GM18951 (cell line): ENCODE data around the gene C5orf58.

Experiments used
- POLR2A ChIP-seq: IDR thresholded peaks from 4 replicates; pipeline ENCODE4 v1.6.1; 2011; ENCODE audit warnings: mild to moderate bottlenecking; ENCODE audit not compliant: insufficient read length, insufficient read depth; ENCODE audit errors: extremely low read depth
- in situ Hi-C: fragments of 300-500 bp; cut with MboI; formaldehyde crosslinking; loops from one replicate; pipeline ENCODE4 v1.12.0; 2022; ENCODE audit warnings: low sequenced_read_pairs, mixed read lengths, inconsistent platforms; ENCODE audit not compliant: unreplicated experiment

The C5orf58 gene

GRCh38 chr5:170226661-170227060, 6.1 kb upstream of the C5orf58 start:
- in situ Hi-C loops: loop anchor here (10.0 to 25.0 kb wide), 2 partner anchors 198 to 386 kb away; no protein-coding TSS in a partner anchor
- no peak for TF ChIP-seq POLR2A

DNA sequence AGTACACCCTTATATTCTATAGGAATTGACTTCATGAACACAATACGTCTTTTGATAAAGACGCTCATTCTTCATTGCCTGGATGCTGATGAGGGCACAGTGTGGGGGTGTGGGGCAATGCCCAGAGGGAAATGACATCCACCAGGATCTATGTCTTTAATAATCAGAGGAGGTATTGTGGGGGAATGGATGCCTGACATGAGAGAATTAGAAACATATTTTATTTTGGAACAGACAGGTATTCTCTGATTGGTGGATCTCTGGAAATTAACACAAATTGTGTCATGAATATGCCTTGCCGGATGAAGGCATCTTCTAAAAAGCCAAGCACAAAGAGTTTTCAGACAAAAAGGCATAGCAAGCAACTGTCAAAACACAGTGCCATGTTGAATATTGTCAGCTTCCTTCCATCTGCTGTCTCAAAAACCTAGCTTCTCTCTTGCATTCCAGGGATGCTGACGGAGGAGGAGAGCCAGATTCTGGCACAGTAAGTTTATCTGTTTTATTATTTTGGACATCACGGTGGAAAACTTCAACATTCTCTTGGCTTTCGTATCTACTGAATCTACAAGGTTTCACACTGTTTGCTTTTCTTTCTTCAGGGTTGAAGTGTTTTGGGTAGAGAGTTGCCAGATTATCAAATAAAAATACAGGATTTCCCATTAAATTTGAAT, 3.9 kb upstream of the C5orf58 start:
- TF ChIP-seq POLR2A: no peak
- in situ Hi-C loops: loop anchor here (10.0 to 25.0 kb wide), 2 partner anchors 196 to 383 kb away; no protein-coding TSS in a partner anchor

GRCh38 chr5:170233358-170233892, 640 bp downstream of the C5orf58 start:
- TF ChIP-seq POLR2A: no peak
- in situ Hi-C loops: loop anchor here (25.0 kb wide), 1 partner anchor 379 kb away; no protein-coding TSS in a partner anchor

DNA sequence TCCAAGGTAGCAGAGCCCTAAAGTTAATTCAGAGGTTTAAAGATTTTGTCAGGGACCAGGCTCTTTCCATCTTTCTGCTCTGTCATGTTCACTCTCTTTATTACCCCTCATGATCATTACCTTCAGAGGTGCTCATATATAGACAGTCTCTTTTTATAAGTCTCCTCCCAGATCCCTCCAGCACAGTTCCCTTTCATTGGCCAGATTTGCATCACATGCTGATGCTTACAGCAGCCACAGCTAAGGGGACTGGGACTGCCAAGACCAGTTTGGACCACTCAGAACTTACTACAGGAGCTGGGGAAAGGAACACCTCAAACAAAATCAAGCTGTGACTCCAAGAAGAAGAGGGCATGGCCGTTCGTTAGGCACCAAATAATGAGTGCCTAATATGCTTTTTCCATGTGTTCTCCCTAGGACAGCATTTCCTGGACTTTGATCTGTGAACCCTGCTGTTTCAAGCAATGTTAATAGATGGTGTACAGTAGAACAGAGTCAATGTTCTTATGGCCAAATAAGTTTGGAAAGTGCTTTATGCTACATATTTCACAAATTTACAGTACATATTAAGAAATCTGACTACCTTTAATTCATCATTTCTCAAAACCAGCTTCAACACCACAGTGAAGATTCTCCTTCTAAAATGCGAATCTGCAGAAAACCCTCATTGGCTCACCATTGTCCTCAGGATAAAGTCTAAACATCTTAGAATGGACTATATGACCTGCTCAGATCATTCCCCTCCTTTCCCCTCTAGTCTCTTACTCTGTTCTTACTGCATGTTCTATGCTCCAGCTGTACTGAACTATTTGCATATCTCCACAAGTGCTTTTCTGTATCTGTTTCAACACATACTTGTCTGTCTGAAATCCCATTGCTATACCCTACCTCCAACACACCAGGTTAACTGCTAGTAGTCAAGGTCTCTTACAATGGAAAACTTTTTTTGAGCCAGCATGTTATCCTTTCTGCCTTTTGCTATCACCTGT, 3.4 kb downstream of the C5orf58 start:
- TF ChIP-seq POLR2A: no peak
- in situ Hi-C loops: loop anchor here (5.0 to 25.0 kb wide), 2 partner anchors 171 to 376 kb away; no protein-coding TSS in a partner anchor

DNA sequence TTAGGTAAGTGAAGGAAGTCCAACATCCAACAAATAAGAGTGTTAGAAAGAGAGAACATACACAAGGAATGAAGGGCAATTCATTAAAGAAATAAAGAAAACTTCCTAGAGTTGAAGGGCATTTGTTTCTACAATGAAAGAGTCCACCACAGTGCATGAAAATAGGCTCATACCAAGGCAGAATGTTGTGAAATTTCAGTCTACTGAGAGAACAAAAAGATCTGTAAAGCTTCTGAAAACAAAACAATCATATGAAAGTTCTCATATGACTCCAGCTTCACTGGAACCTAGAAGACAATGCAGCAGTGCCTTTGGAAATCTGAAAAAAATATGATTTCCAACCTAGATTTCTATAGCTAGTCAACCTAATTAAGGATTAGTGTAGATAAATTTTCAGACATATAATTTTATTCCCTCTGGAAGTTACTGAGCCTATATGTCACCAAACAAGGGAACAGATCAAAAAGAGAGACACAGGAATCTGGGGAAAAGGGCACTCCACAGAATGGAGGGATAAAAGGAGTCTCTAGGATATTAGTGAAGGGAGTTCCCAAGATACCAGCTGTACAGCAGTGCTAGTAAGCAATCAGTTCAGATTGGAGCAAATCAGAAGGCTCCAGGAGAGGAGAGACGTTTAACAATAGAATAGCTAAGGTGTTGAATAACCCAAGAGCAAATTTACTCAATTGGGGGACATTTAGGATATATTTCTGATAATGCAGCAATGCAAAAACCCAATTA, 5.8 kb downstream of the C5orf58 start:
- in situ Hi-C loops: loop anchor here (5.0 to 25.0 kb wide), 2 partner anchors 169 to 374 kb away; no protein-coding TSS in a partner anchor
- TF ChIP-seq POLR2A: no peak

- in situ Hi-C loops: loop anchor here (25.0 kb wide), 1 partner anchor 367 kb away; no protein-coding TSS in a partner anchor
Measured at GRCh38 chr5:170245436-170245835, 12.7 kb downstream of the C5orf58 start.

DNA sequence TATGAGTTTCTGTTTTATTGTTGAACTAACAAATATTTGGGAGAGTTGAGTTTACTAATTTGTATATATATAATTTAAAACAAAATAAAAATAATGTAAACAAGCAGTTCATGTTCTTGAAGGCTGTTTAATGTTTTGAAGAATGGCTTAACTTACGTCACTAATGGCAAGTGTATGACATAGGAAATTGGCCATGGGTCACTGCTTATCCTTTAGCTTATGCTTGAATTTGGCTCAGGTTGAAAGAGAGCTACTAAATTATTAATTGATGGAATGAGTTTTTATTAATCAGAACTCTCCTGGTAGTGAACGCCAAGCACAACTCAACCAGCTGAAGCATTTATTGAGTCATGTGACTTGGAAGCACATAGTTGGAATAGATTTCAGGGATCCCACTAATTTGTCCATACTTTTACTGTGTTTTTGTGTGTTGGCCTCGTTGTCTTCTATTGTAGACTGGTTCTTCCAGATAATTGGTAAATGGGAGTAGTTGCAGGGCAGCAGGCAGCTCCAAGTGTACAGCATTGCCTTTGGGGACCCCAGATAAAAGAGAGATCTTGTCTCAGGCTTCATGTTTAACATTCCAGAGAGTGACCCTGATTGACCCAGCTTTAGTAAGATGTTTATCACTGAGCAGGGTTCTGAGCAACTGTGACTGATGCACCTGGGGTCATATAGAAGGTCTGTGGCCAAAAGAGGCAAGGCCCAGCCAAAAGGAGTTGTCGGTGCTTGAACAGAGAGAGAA, 13.5 kb downstream of the C5orf58 start:
- in situ Hi-C loops: loop anchor here (25.0 kb wide), 1 partner anchor 366 kb away; no protein-coding TSS in a partner anchor
- no peak for TF ChIP-seq POLR2A

DNA sequence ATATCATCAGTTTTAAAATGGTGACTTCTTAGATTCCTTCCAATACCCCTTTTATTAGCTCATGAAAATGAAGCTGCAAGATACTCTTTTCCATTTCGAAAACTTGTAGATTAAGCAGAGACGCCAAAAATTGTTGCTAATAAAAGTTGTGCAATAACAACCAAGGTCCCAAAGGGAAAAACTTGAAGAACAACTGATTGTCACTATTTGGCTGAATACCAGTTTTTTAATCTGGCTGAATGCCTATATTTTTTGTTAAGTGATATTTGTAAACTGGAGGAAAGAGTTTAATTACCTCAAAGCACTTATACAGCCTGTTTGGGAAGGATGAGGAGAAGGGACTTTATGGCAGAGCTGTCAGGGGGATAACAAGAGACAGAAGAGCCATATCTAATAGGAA, 14.6 kb downstream of the C5orf58 start:
- TF ChIP-seq POLR2A: no peak
- in situ Hi-C loops: loop anchor here (25.0 kb wide), 1 partner anchor 365 kb away; no protein-coding TSS in a partner anchor

GRCh38 chr5:170248172-170248930, 15.6 kb downstream of the C5orf58 start:
- in situ Hi-C loops: loop anchor here (25.0 kb wide), 1 partner anchor 364 kb away; no protein-coding TSS in a partner anchor
- TF ChIP-seq POLR2A: no peak

GRCh38 chr5:170248931-170249227, 16.1 kb downstream of the C5orf58 start:
- in situ Hi-C loops: loop anchor here (25.0 kb wide), 1 partner anchor 363 kb away; no protein-coding TSS in a partner anchor

DNA sequence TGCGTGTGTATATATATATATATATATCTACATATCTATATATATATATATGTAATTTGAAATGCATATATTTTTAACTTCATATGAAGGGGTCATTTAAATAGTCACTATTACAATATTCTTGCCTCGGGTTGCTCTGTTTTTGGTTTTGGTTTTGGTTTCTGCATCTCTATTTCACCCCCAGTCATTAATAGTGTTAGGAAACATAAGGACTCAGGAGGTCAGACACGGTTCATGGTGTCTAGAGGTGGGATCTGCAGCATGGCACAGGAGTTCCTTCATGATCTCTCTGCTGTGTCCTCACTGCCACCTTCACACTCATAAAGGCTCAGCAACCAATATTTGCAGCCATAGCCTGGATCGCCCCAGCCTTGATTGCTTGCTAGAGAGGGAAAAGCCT, 16.6 kb downstream of the C5orf58 start:
- TF ChIP-seq POLR2A: no peak
- in situ Hi-C loops: loop anchor here (25.0 kb wide), 1 partner anchor 363 kb away; no protein-coding TSS in a partner anchor
